ENCODE results near the gene CTNNA1.
A peak's percentile ranks its signal among the peaks of the same experiment; 100 is the strongest.
"Not testable (repeated sequence)": the region's sequence is repeated elsewhere in the genome, so short reads cannot be mapped to it uniquely, and the experiment has no call there.

CTNNA1 gene

DNA sequence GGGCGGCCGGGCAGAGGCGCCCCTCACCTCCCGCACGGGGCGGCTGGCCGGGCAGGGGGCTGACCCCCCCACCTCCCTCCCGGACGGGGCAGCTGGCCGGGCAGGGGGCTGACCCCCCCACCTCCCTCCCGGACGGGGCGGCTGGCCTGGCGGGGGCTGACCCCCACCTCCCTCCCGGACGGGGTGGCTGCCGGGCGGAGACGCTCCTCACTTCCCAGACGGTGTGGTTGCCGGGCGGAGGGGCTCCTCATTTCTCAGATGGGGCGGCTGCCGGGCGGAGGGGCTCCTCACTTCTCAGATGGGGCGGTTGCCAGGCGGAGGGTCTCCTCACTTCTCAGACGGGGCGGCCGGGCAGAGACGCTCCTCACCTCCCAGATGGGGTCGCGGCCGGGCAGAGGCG, 57.6 kb downstream of the CTNNA1 start:
- DNase-seq (ENCODE audit: low read depth in 3 of 3): not testable (repeated sequence)

DNA sequence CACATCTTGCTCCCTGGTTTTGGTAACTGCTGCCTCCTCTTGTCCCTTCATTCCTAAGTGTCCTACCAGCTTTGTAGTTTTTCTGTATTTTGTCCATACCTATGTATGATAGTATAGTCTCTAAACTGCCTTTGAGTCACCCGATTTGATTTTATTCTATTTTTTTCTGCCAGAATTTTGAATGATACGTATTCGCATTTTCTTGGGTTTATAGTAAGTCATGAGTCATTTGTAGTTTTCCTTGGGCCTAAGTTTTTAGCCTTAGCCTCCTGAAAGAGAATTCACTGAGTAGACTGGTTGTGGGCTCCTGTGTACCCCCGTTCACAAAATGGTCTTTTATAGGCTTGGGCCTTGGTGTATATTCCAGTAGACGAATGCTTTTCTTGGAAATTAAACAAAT, 62.3 kb downstream of the CTNNA1 start:
- DNase-seq (ENCODE audit: low read depth in 3 of 3): no peak

- DNase-seq (ENCODE audit: low read depth in 3 of 3): no peak
Observed at GRCh38 chr5:138817241-138817640, 64.0 kb downstream of the CTNNA1 start.

- no peak for DNase-seq (ENCODE audit: low read depth in 3 of 3)
Observed at GRCh38 chr5:138819081-138819480, 65.9 kb downstream of the CTNNA1 start.

- no peak for DNase-seq (ENCODE audit: low read depth in 3 of 3)
Observed at GRCh38 chr5:138820695-138821094, 67.5 kb downstream of the CTNNA1 start.

- peak in 1 of 3 experiments; percentile 17 for DNase-seq (ENCODE audit: low read depth in 3 of 3)
Observed at GRCh38 chr5:138824516-138824915, 71.3 kb downstream of the CTNNA1 start.

GRCh38 chr5:138824924-138825863, 72.0 kb downstream of the CTNNA1 start:
- no peak for DNase-seq (ENCODE audit: low read depth in 3 of 3)

GRCh38 chr5:138828556-138828955, 75.3 kb downstream of the CTNNA1 start:
- no peak for DNase-seq (ENCODE audit: low read depth in 3 of 3)

DNA sequence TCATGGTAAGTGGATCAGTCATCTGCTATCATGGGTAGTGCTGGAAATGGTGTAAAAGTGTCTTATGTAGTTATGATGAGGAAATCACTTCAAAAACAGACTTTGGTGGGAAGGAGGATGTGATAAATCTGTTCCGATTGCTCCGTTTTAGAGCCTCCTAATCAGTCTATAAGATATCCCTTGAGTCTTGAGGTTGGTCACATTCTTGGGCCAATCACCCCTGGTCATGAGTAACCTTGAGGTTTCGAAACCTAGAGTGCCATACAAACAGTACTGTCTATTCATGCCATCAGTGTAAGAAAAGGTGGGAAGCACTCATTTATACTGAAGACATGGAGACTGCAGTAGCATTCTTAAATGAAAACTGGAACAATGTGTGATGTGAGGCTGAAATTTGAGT, 76.1 kb downstream of the CTNNA1 start:
- no peak for DNase-seq (ENCODE audit: low read depth in 3 of 3)

GRCh38 chr5:138831703-138832102, 78.5 kb downstream of the CTNNA1 start:
- DNase-seq (ENCODE audit: low read depth in 3 of 3): no peak

DNA sequence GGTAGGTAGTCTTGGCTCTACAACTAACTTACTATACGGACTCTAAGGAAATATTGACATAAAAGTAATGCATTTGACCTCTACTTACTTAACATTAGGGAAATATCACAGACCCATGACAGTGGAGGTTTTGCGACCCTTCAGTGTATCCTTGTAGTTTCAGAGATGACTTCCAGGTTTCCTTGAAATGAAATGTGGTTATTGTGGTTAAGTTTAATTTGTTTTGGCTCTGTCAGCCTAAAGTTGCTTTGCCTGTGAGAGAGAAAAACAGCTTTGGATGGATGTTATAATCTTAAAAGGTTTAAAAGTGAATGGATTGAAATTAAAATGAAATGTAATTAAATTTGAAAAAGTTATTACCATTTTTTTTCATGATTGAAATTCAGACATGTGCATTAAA, 79.0 kb downstream of the CTNNA1 start:
- DNase-seq (ENCODE audit: low read depth in 3 of 3): no peak

- DNase-seq (ENCODE audit: low read depth in 3 of 3): no peak
Observed at GRCh38 chr5:138833080-138833479, 79.9 kb downstream of the CTNNA1 start.

DNA sequence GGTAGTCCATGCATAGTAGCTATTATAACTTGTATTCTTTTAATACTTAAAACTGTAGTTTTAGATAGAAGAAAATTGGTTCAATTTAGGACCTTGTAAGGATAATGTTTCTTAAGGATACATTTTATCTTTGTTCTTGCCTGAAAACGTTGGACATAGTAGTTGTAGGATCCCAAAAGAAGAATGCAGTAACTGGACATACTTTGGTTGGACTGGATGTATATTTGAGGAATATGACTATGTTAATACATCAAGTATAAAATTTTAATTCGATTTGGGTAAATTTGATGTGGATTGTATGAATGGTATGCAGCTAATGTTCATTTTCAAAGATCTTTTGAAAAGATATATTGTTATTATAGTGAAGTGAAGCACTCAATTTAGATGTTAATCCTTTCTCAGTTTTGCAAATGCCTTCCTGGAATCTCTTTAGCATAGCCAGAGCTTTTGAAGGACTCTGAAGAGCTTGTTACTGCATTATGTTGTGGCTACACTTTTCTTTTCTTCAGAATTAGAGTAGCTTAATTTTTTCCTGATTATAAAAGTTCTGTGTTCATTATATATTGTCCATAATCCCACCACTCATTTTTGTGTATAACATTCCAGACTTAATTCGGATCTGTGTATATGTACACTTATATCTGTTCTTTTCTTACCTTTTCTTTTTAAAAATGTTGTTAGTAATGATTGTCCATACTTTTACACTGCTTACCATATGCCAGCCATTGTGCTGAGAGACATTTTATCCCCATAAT, 80.7 kb downstream of the CTNNA1 start:
- no peak for DNase-seq (ENCODE audit: low read depth in 3 of 3)

DNA sequence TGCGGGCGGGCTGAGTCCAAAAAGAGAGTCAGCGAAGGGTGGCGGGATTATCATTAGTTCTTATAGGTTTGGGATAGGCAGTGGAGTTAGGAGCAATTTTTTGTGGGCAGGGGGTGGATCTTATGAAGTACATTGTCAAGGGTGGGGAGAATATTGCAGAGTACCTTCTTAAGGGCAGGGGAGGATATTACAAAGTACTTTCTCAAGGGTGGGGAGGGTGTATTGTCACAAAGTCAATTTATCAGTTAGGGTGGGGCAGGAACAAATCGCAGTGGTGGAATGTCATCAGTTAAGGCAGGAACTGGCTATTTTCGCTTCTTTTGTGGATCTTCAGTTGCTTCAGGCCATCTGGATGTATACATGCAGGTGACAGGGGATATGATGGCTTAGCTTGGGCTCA, 81.6 kb downstream of the CTNNA1 start:
- not testable (repeated sequence) for DNase-seq (ENCODE audit: low read depth in 3 of 3)

DNA sequence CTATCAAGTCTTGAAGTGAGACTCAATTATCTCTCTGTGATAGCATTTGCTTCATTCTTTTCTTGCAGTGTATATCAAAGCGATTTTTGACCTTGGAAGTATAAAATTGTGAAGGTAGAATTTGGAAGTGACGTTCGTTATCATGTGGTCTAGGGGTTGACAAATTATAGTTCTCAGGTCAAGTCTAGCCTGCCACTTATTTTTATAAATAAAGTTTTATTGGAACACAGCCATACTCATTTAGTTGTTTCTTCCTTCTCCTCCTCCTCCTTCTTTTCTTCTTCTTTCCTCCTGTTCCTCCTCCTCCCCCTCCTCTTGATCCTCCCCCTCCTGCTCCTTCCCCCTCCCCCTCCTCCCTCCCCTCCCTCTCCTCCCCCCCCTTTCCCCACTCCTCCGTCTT, 83.9 kb downstream of the CTNNA1 start:
- DNase-seq (ENCODE audit: low read depth in 3 of 3): no peak

DNA sequence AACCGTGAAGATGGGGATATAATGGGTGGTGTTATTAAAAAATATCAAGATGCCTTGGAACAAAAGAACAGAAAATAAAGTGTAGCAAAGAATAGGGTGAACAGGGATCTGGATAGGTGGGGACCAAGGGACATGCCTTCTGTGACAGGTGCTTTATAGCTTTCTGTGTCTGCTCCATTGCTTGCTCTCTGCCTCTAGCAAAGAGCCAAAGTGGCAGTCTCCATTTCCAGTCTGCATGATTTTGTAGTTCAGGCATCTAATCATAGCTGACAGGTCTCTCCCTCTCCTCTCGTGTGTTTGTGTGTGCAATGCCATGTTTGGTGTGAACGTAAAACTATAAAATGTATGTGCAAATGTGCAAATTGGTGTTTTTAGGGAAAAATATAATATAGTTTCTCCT, 86.9 kb downstream of the CTNNA1 start:
- no peak for DNase-seq (ENCODE audit: low read depth in 3 of 3)

DNA sequence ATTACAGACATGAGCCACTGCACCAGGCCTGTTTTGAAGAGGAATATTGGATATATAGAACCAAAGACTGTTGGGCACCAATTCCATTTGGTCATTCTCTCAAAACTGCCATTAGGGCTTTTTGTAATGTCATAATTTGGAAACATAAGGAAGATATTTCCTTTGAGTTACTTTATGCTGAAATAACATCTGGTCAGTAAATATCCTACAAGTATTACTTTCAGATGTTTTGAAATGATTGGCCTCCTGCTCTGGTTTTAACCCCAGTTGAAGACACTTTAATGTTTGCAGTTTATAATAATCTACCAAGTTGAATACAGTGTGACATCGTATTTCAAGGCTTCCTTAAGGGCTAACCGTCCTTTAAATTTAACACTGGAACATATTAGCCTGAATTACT, 88.3 kb downstream of the CTNNA1 start:
- no peak for DNase-seq (ENCODE audit: low read depth in 3 of 3)

DNA sequence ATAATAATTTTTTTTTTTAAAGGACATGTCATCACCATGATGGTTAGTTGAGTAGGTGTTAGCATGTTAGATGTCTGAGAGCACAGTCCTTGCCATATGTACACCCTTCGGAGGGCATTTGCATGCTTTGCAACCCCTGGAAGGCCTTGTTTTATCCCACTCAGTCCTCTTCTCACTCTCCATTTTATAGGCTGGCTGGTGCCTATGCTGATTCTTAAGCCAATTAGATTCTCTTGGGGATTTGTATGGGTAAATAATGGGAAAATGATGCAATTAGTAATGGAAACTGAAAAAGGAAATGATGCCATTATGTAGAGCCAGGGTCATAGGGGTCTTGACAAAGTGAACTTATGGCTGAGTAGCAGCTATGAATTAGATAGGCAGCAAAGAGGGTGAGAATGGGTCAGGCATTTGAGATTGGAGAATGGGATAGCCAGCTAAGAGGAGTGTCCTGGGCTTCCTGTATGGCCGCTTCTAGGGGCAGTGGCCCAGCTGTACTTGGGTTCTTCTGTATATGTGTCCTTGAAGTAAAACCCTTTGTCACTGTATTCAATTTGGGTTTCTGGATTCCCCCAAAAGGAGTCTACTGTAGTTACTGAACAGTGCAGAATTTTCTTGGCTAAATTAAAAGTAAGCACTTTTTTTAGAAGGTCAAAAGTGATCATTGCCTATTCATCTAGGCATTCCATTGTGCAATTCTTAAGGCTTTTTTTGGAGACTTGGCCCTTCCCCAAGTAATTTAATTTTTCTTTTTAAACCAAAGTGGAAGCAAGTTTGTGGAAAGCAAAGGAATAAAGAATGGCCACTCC, 90.3 kb downstream of the CTNNA1 start:
- DNase-seq (ENCODE audit: low read depth in 3 of 3): no peak

- no peak for DNase-seq (ENCODE audit: low read depth in 3 of 3)
Observed at GRCh38 chr5:138844125-138844461, 90.9 kb downstream of the CTNNA1 start.

DNA sequence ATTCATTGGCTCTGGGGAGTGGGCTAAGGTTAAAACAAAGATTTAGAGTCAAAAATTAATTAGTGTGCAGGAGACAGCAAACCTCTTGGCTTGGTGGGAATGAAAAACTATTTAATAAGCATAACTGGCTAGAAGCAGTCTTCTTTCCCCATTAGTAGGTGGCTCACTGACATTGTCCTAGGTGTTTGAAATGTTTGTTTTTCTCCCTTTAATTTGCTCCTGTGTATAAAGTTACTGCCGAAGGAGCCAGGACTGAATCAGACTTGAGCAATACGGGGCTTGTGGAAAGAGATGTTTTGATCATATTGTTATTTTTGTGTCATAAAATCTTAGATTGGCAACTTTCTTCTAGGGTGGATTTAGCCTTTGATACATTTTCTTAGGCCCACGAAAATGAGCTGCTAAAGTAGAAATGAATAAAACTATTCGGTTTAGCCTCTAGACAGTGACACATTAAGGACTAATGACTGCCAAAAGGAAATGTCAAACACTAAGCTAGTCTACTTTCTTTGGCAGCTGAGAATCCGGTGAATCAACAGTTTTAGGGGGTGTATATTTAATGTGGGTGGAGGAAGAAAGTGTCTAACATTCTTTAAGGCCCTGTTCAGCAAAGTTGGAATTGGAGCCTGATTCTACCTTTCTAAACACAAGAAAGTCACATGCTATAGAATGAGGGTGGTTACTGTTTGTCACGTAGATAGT, 91.7 kb downstream of the CTNNA1 start:
- no peak for DNase-seq (ENCODE audit: low read depth in 3 of 3)

- no peak for DNase-seq (ENCODE audit: low read depth in 3 of 3)
Observed at GRCh38 chr5:138849439-138849838, 96.2 kb downstream of the CTNNA1 start.

DNA sequence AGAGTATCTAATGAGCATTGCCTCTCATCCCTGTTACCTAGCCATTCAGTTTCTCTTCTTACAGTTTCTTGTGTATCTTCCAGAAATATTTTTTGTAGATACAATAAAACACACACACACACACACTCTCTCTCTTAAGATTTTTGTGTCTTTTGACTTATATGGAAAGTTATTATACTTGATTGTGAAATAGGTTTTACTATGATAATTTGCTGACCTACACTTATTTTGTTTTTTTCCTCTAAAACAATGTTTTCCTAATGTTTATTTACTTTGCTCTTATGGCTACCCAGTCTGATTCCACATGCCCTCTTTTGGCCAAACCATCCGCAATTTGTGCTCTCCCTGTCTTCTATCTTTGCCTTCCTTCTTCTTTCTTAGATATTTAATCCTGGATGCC, 96.7 kb downstream of the CTNNA1 start:
- no peak for DNase-seq (ENCODE audit: low read depth in 3 of 3)

Measured in stimulated activated CD4-positive, alpha-beta T cell treated with anti-CD3 and anti-CD28 coated beads, TNF-alpha, amount 100 ng/mL, for 24 hours (primary cell).